ENCODE data around the gene PODXL2.

Gene PODXL2

GRCh38 chr3:127655641-127656040 is 26.7 kb downstream of the PODXL2 start:
- peak; percentile 74 for DNase-seq

- no peak for DNase-seq
These were observed 27.9 kb downstream of the PODXL2 start for GRCh38 chr3:127656906-127657305.

GRCh38 chr3:127658234-127658633 is 29.2 kb downstream of the PODXL2 start:
- DNase-seq: peak; percentile 66

- no peak for DNase-seq
These were observed 31.8 kb downstream of the PODXL2 start for GRCh38 chr3:127660621-127661251.

- DNase-seq: no peak
These were observed 32.6 kb downstream of the PODXL2 start for GRCh38 chr3:127661600-127661999.

GRCh38 chr3:127662001-127662469 is 33.0 kb downstream of the PODXL2 start:
- DNase-seq: peak; percentile 29

GRCh38 chr3:127663151-127663550 is 34.2 kb downstream of the PODXL2 start:
- no peak for DNase-seq

GRCh38 chr3:127665165-127665564 is 36.2 kb downstream of the PODXL2 start:
- no peak for DNase-seq

GRCh38 chr3:127665586-127665985 is 36.6 kb downstream of the PODXL2 start:
- no peak for DNase-seq

- no peak for DNase-seq
These were observed 37.7 kb downstream of the PODXL2 start for GRCh38 chr3:127666676-127667075.

GRCh38 chr3:127667119-127667681 is 38.2 kb downstream of the PODXL2 start:
- no peak for DNase-seq

- no peak for DNase-seq
These were observed 39.9 kb downstream of the PODXL2 start for GRCh38 chr3:127668906-127669305.

- no peak for DNase-seq
These were observed 40.7 kb downstream of the PODXL2 start for GRCh38 chr3:127669541-127670228.

- no peak for DNase-seq
These were observed 41.2 kb downstream of the PODXL2 start for GRCh38 chr3:127670229-127670559.

GRCh38 chr3:127670761-127671522 is 42.0 kb downstream of the PODXL2 start:
- DNase-seq: no peak

- no peak for DNase-seq
These were observed 42.8 kb downstream of the PODXL2 start for GRCh38 chr3:127671523-127672428.

- peak; percentile 85 for DNase-seq
These were observed 43.6 kb downstream of the PODXL2 start, which contains the start of gene ABTB1 for GRCh38 chr3:127672429-127673190. Gene ABTB1, plus strand, starts transcription at chr3:127672952. Its CDS starts 74 bp downstream, at chr3:127673026.

GRCh38 chr3:127673191-127674100 is 44.5 kb downstream of the PODXL2 start:
- DNase-seq: peak; percentile 59

- no peak for DNase-seq
These were observed 45.2 kb downstream of the PODXL2 start for GRCh38 chr3:127674101-127674721.

- DNase-seq: no peak
These were observed 45.8 kb downstream of the PODXL2 start for GRCh38 chr3:127674790-127675189.

Data from fibroblast of skin of scalp (primary cell).